H1 (cell line): ENCODE measurements around the gene OR1J4. TPM values are rescaled to one million over a fixed set of nuclear protein-coding genes. Genes with fewer than 3 reads are reported as not detected.

Source experiments
- CTCF ChIA-PET: fragments of 300-600 bp; sonication (Branson Sonifier 250); formaldehyde crosslinking; loops from one replicate; lab custom pipeline; 2021; ENCODE audit not compliant: partially characterized antibody; lab: Charles Lee
- POLR2A ChIA-PET: fragments of 300-600 bp; sonication (Branson Sonifier 250); formaldehyde crosslinking; loops from one replicate; lab custom pipeline; 2021; ENCODE audit warnings: inconsistent platforms; ENCODE audit not compliant: partially characterized antibody; lab: Charles Lee
- DNase-seq, 2 experiments: peaks; one replicate each; pipeline versions ENCODE4 v3.0.0 to v3.0.0-alpha.2; 2010 to 2022; ENCODE audit warnings: low spot score in 2 of 2, low read depth in 1 of 2, mixed read lengths in 1 of 2
- FAIRE-seq: peaks from 2 replicates; lab custom pipeline; 2011; peaks lifted over from hg19 to GRCh38; lab: Jason Lieb, UNC
- H2AFZ ChIP-seq: 2 replicates; pipeline ENCODE4 v1.8.1; 2012; ENCODE audit warnings: low read length, inconsistent platforms
- H2AK5ac ChIP-seq: 2 replicates; pipeline ENCODE4 v1.6.1; 2013; ENCODE audit warnings: low read depth, low read length
- H2BK120ac ChIP-seq: replicated peaks from 2 replicates; pipeline ENCODE3; 2013; ENCODE audit warnings: low read depth, low read length, inconsistent platforms
- H2BK12ac ChIP-seq: 2 replicates; pipeline ENCODE4 v1.6.1; 2013; ENCODE audit warnings: low read depth, low read length
- H2BK15ac ChIP-seq: 2 replicates; pipeline ENCODE4 v1.6.1; 2013; ENCODE audit warnings: low read length
- H2BK20ac ChIP-seq: 2 replicates; pipeline ENCODE4 v1.6.1; 2013; ENCODE audit warnings: low read length
- H2BK5ac ChIP-seq: 2 replicates; pipeline ENCODE4 v1.6.1; 2013; ENCODE audit warnings: low read depth, low read length
- H3K14ac ChIP-seq: 2 replicates; pipeline ENCODE4 v1.6.1; 2013; ENCODE audit warnings: inconsistent platforms; ENCODE audit not compliant: insufficient read length
- H3K18ac ChIP-seq: 2 replicates; pipeline ENCODE4 v1.6.1; 2013; ENCODE audit warnings: low read length; ENCODE audit errors: extremely low read depth
- H3K23ac ChIP-seq: 2 replicates; pipeline ENCODE4 v1.6.1; 2013; ENCODE audit warnings: inconsistent platforms; ENCODE audit not compliant: insufficient read length
- H3K23me2 ChIP-seq: 2 replicates; pipeline ENCODE4 v1.6.1; 2013; ENCODE audit warnings: low read depth, low read length
- H3K27ac ChIP-seq: 2 replicates; pipeline ENCODE4 v1.6.1; 2011; ENCODE audit warnings: low read depth, low read length, inconsistent platforms
- H3K27me3 ChIP-seq, 4 experiments: replicated peaks in 1 of 4; 1 replicate in 1 of 4; 2 replicates in 3 of 4; pipeline versions ENCODE4 v1.6.1 to v1.8.1; 2011 to 2013; ENCODE audit warnings: low read length in 3 of 4, mild to moderate bottlenecking in 3 of 4, inconsistent platforms in 2 of 4, mixed read lengths in 2 of 4, moderate library complexity in 1 of 4; ENCODE audit not compliant: control insufficient read depth in 3 of 4, insufficient read depth in 3 of 4; ENCODE audit errors: extremely low read depth in 1 of 4
- H3K36me3 ChIP-seq, 4 experiments: 2 replicates each; pipeline versions ENCODE4 v1.6.1 to v1.8.1; 2011 to 2013; ENCODE audit warnings: mild to moderate bottlenecking in 4 of 4, low read length in 3 of 4, moderate library complexity in 2 of 4, control low read depth in 1 of 4, inconsistent platforms in 1 of 4; ENCODE audit not compliant: insufficient read depth in 4 of 4, control insufficient read depth in 2 of 4
- H3K4ac ChIP-seq: replicated peaks from 2 replicates; pipeline ENCODE3; 2013; ENCODE audit warnings: low read length, low read depth, mixed read lengths, inconsistent platforms; ENCODE audit not compliant: insufficient read length
- H3K4me1 ChIP-seq, 4 experiments: replicated peaks in 1 of 4; 1 replicate in 1 of 4; 2 replicates in 3 of 4; pipeline versions ENCODE4 v1.6.1 to v1.8.1; 2011 to 2013; ENCODE audit warnings: low read length in 3 of 4, inconsistent platforms in 2 of 4, mixed read lengths in 1 of 4; ENCODE audit not compliant: insufficient read depth in 4 of 4, control insufficient read depth in 3 of 4
- H3K4me2 ChIP-seq, 2 experiments: 2 replicates each; pipeline versions ENCODE4 v1.6.1 to v1.8.1; 2011 to 2013; ENCODE audit warnings: low read depth in 2 of 2, low read length in 2 of 2, control low read depth in 1 of 2, inconsistent platforms in 1 of 2, mild to moderate bottlenecking in 1 of 2; ENCODE audit not compliant: insufficient read depth in 1 of 2
- H3K4me3 ChIP-seq, 4 experiments: fragments of 200-600, 300-600 bp in 1 of 4; sonication (generic), shearing (Covaris generic), sonication (Bioruptor Twin) in 1 of 4; 2 replicates each; pipeline versions ENCODE4 v1.5.1 to v1.8.1; 2011 to 2016; ENCODE audit warnings: low read length in 4 of 4, low read depth in 3 of 4, control low read depth in 2 of 4, inconsistent platforms in 2 of 4, mild to moderate bottlenecking in 2 of 4, mixed read lengths in 1 of 4, moderate library complexity in 1 of 4; ENCODE audit not compliant: insufficient read depth in 2 of 4; ENCODE audit errors: extremely low read depth in 1 of 4
- H3K56ac ChIP-seq: replicated peaks from 2 replicates; pipeline ENCODE3; 2013; ENCODE audit warnings: low read depth, mild to moderate bottlenecking, mixed read lengths, low read length, inconsistent platforms; ENCODE audit not compliant: insufficient read length
- H3K79me1 ChIP-seq: 2 replicates; pipeline ENCODE4 v1.6.1; 2013; ENCODE audit warnings: low read depth, low read length, control low read depth
- H3K79me2 ChIP-seq, 2 experiments: 2 replicates each; pipeline versions ENCODE4 v1.6.1 to v1.8.1; 2012 to 2013; ENCODE audit warnings: low read length in 2 of 2, mild to moderate bottlenecking in 2 of 2, inconsistent platforms in 1 of 2; ENCODE audit not compliant: insufficient read depth in 2 of 2, control insufficient read depth in 1 of 2
- H3K9ac ChIP-seq, 4 experiments: replicated peaks in 1 of 4; 1 replicate in 1 of 4; 2 replicates in 3 of 4; pipeline versions ENCODE4 v1.6.1 to v1.8.1; 2011 to 2013; ENCODE audit warnings: low read depth in 3 of 4, low read length in 3 of 4, control low read depth in 2 of 4, mild to moderate bottlenecking in 2 of 4, moderate library complexity in 2 of 4, inconsistent platforms in 1 of 4; ENCODE audit errors: extremely low read depth in 1 of 4
- H3K9me3 ChIP-seq, 2 experiments: 2 replicates each; pipeline versions ENCODE4 v1.6.1 to v1.8.1; 2012 to 2013; ENCODE audit warnings: mild to moderate bottlenecking in 2 of 2, moderate library complexity in 2 of 2, control low read depth in 1 of 2, inconsistent platforms in 1 of 2, low read depth in 1 of 2, low read length in 1 of 2, mixed read lengths in 1 of 2; ENCODE audit not compliant: insufficient read depth in 2 of 2
- H4K20me1 ChIP-seq, 2 experiments: replicated peaks in 1 of 2; 2 replicates each; pipeline versions ENCODE3 to v1.8.1; 2011 to 2013; ENCODE audit warnings: inconsistent platforms in 2 of 2, low read length in 2 of 2, mild to moderate bottlenecking in 1 of 2; ENCODE audit not compliant: insufficient read depth in 2 of 2, control insufficient read depth in 1 of 2
- H4K5ac ChIP-seq: 2 replicates; pipeline ENCODE4 v1.6.1; 2013; ENCODE audit warnings: low read length, low read depth, mixed read lengths, inconsistent platforms; ENCODE audit not compliant: insufficient read length
- H4K8ac ChIP-seq: 2 replicates; pipeline ENCODE4 v1.8.0; 2013; ENCODE audit warnings: mild to moderate bottlenecking, moderate library complexity, low read length, inconsistent platforms; ENCODE audit not compliant: insufficient read depth; ENCODE audit errors: extremely low read depth
- H4K91ac ChIP-seq: replicated peaks from 2 replicates; pipeline ENCODE3; 2013; ENCODE audit warnings: low read length, mixed read lengths, inconsistent platforms; ENCODE audit not compliant: insufficient read length
- NRF1 ChIP-seq: IDR thresholded peaks from 2 replicates; pipeline ENCODE4 v1.6.1; 2011; ENCODE audit warnings: mild to moderate bottlenecking, low read depth, low read length, improper control_type of control experiment
- POLR2AphosphoS5 ChIP-seq: IDR thresholded peaks from 2 replicates; pipeline ENCODE4 v1.6.1; 2011; ENCODE audit warnings: low read depth, low read length
- POU5F1 ChIP-seq: IDR thresholded peaks from 2 replicates; pipeline ENCODE4 v1.6.1; 2011; ENCODE audit warnings: low read depth, mild to moderate bottlenecking, low read length, moderate library complexity
- RAD21 ChIP-seq, 2 experiments: IDR thresholded peaks in 1 of 2; conservative IDR thresholded peaks in 1 of 2; 2 replicates each; pipeline ENCODE4 v1.6.1; 2011; ENCODE audit warnings: low read depth in 2 of 2, low read length in 2 of 2, improper control_type of control experiment in 1 of 2, inconsistent platforms in 1 of 2, mild to moderate bottlenecking in 1 of 2, moderate library complexity in 1 of 2
- RNF2 ChIP-seq: fragments of 200-900, 300-1000 bp; sonication (generic); IDR thresholded peaks from 2 replicates; pipeline ENCODE4 v1.7.1; 2016; ENCODE audit warnings: borderline replicate concordance, low read depth, mild to moderate bottlenecking, antibody characterized with exemption, low read length; ENCODE audit not compliant: poor library complexity, severe bottlenecking; ENCODE audit errors: missing control alignments
- WGBS, 2 experiments: shearing (Covaris generic) in 1 of 2; methylation state at CpG; one replicate each; pipeline versions ENCODE4 v1.1.6 to v1.1.7; 2013 to 2015; ENCODE audit warnings: low lambda C conversion rate in 2 of 2, mixed read lengths in 2 of 2, inconsistent platforms in 1 of 2, low coverage in 1 of 2, missing lambda C conversion rate in 1 of 2; ENCODE audit not compliant: insufficient replicate concordance in 2 of 2, insufficient coverage in 1 of 2, insufficient read length in 1 of 2; ENCODE audit errors: extremely low coverage in 1 of 2, missing lambda C conversion rate in 1 of 2; 5-methylcytosine and 5-hydroxymethylcytosine counted together
- polyA plus RNA-seq, 7 experiments: library from polyadenylated mRNA; depleted of rRNA in 3 of 7; stranded (reverse) in 5 of 7; unstranded in 2 of 7; fragments of >200 nt in 5 of 7; fragments of 200-250 nt in 2 of 7; gene quantifications; 1 replicate in 5 of 7; 2 replicates in 1 of 7; 4 replicates in 1 of 7; pipeline versions ENCODE4 v1.2.1 to v1.2.3, GENCODE V29; 2011 to 2013; ENCODE audit warnings: missing spikeins in 2 of 7, mixed read lengths in 2 of 7
- total RNA-seq: library from RNA; stranded (reverse); fragmentation: NEBNext Ultra II Directional; extraction: Animal tissue kit (Norgen Biotek cat#: 25700); gene quantifications from 2 replicates; pipeline ENCODE4 v1.2.1, GENCODE V29; 2021
- TF ChIP-seq, protein P1 (sequence below), 3 experiments: IDR thresholded peaks; 1 replicate in 2 of 3; 2 replicates in 1 of 3; pipeline versions ENCODE4 v1.5.1 to v1.6.1; 2011; ENCODE audit warnings: low read length in 3 of 3, mild to moderate bottlenecking in 3 of 3, inconsistent platforms in 2 of 3, low read depth in 1 of 3, moderate library complexity in 1 of 3; ENCODE audit not compliant: insufficient read depth in 1 of 3; ENCODE audit errors: control extremely low read depth in 1 of 3
- TF ChIP-seq, protein P2 (sequence below): IDR thresholded peaks from 2 replicates; pipeline ENCODE4 v1.6.1; 2011; ENCODE audit warnings: low read length, improper control_type of control experiment

The OR1J4 gene
- total and polyA plus RNA-seq, 2 of the 8 experiments (the other 6 are each of a cell fraction or from before 2014, with no cell fraction given): not detected

DNA sequence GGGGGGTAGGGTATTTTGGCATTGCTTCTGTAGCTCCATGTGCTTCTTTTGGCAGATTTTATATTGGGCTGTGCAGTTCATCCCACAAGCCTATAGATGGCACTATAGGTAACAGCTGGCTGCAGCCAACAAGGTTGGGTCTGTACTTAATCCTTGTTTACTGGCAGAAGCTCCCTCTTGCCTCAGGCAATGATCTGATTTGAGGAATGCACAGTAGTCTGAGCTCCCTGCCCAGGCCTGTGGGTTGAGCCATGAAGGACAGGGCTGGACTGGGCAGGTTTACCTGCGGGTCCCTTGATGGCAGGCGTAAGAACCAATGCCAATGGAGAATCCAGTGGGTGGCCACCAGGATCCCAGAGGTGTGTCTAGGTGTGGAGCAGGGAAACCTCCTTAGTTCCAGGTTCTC is 20.1 kb upstream of the OR1J4 start:
- ChIA-PET POLR2A (interaction anchor here (0.6 kb wide), 1 partner anchor 35 kb away, joined by 3 read pairs; no protein-coding TSS in a partner anchor), CTCF (interaction anchor here (0.7 to 1.9 kb wide), 16 partner anchors 10 to 313 kb away, joined by 3 to 12 read pairs (median 4); no protein-coding TSS in a partner anchor)
- H4K91ac ChIP-seq: no peak overlapping the region
- no peak overlapping the region for H2BK120ac ChIP-seq
- no peak overlapping the region for H3K14ac ChIP-seq
- no peaks in the 10 kb centered on the region for H4K20me1 ChIP-seq
- no peak overlapping the region for H3K27ac ChIP-seq
- TF ChIP-seq POU5F1 (no peak), POLR2AphosphoS5 (no peak), NRF1 (no peak), RAD21 (IDR thresholded peaks at IDR 0.05 in 1 of 2, conservative IDR thresholded peaks at IDR 0.05 in 1 of 2; ENCODE audit: low read depth in 2 of 2, low read length in 2 of 2) (peak; percentile 54 to 65), RNF2 (no peak)
- TF ChIP-seq, protein P1, sequence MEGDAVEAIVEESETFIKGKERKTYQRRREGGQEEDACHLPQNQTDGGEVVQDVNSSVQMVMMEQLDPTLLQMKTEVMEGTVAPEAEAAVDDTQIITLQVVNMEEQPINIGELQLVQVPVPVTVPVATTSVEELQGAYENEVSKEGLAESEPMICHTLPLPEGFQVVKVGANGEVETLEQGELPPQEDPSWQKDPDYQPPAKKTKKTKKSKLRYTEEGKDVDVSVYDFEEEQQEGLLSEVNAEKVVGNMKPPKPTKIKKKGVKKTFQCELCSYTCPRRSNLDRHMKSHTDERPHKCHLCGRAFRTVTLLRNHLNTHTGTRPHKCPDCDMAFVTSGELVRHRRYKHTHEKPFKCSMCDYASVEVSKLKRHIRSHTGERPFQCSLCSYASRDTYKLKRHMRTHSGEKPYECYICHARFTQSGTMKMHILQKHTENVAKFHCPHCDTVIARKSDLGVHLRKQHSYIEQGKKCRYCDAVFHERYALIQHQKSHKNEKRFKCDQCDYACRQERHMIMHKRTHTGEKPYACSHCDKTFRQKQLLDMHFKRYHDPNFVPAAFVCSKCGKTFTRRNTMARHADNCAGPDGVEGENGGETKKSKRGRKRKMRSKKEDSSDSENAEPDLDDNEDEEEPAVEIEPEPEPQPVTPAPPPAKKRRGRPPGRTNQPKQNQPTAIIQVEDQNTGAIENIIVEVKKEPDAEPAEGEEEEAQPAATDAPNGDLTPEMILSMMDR (IDR thresholded peaks at IDR 0.05; ENCODE audit: control extremely low read depth in 1 of 3, insufficient read depth in 1 of 3, low read depth in 1 of 3, low read length in 3 of 3): peak in 2 of 3 experiments; percentile 53 to 75; a peak in 3 of 4 replicates
- TF ChIP-seq, protein P2, sequence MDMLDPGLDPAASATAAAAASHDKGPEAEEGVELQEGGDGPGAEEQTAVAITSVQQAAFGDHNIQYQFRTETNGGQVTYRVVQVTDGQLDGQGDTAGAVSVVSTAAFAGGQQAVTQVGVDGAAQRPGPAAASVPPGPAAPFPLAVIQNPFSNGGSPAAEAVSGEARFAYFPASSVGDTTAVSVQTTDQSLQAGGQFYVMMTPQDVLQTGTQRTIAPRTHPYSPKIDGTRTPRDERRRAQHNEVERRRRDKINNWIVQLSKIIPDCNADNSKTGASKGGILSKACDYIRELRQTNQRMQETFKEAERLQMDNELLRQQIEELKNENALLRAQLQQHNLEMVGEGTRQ: no peak
- H3K4me3 ChIP-seq: no peak overlapping the region
- H3K4ac ChIP-seq: no peak overlapping the region
- H3K18ac ChIP-seq: no peak overlapping the region
- H3K27me3 ChIP-seq: no peaks in the 10 kb centered on the region
- H4K5ac ChIP-seq: no peak overlapping the region
- H2BK12ac ChIP-seq: no peak overlapping the region
- FAIRE-seq (peak; percentile 7), DNase-seq (peak; percentile 25 to 41)
- H3K23me2 ChIP-seq: no peaks in the 10 kb centered on the region
- no peak overlapping the region for H3K9ac ChIP-seq
- H3K56ac ChIP-seq: no peak overlapping the region
- H3K9me3 ChIP-seq: peaks cover 39 to 52% of the 10 kb centered on the region in 2 experiments
- no peak overlapping the region for H3K4me2 ChIP-seq
- H3K79me1 ChIP-seq: no peaks in the 10 kb centered on the region
- H3K4me1 ChIP-seq: no peaks in the 10 kb centered on the region
- H2BK15ac ChIP-seq: no peak overlapping the region
- no peak overlapping the region for H2BK20ac ChIP-seq
- H4K8ac ChIP-seq: no peak overlapping the region
- H3K36me3 ChIP-seq: no peaks in the 10 kb centered on the region
- H2BK5ac ChIP-seq: no peak overlapping the region
- no peak overlapping the region for H2AK5ac ChIP-seq
- H3K23ac ChIP-seq: no peak overlapping the region
- WGBS, 2 experiments: 64% methylated on average over 2 of the region's 2 CpGs; no CpG with 5 or more reads in 1 of the 2 experiments
- H2AFZ ChIP-seq: no peak overlapping the region
- no peaks in the 10 kb centered on the region for H3K79me2 ChIP-seq
